ENCODE results near the gene UBE2I.

- no peak for TF ChIP-seq CTCF (conservative IDR thresholded peaks at IDR 0.05; ENCODE audit: low read depth, low read length)
- TF ChIP-seq EZH2 (IDR thresholded peaks at IDR 0.05; ENCODE audit: borderline replicate concordance, low read depth, low read length, poor library complexity, severe bottlenecking) = no peak
Measured at GRCh38 chr16:1333149-1333812, 23.8 kb downstream of the UBE2I start, which contains the start of gene BAIAP3.

Measured in A673 (cell line).